HepG2 (cell line): ENCODE measurements around the gene SH2D7. TPM values are rescaled to one million over a fixed set of nuclear protein-coding genes. Genes with fewer than 3 reads are reported as not detected.

Experiments used
- ATAC-seq: fragments of 200-7000 bp; cut with Tn5 transposase; 3 replicates; pipeline ENCODE4 v1.9.1; 2020; ENCODE audit warnings: mild to moderate bottlenecking, moderate library complexity
- BruUV-seq: library from RNA; stranded (reverse); fragments of 400-500 nt; replicated peaks from 2 replicates; lab custom pipeline; 2021; lab: Mats Ljungman, UMichigan
- CTCF ChIA-PET: fragments of 300-600 bp; formaldehyde crosslinking; extraction: SDS; loops from one replicate; lab custom pipeline; 2021; ENCODE audit warnings: low total read pairs, inconsistent platforms, low intra/inter-chr PET ratio; lab: Yijun Ruan, JAX
- POLR2A ChIA-PET: fragments of 350-600 bp; sonication (Branson Sonifier 250); formaldehyde crosslinking; loops from one replicate; lab custom pipeline; 2020; ENCODE audit warnings: antibody characterized with exemption, inconsistent platforms; lab: Yijun Ruan, JAX
- DNase-seq: peaks from one replicate; pipeline ENCODE4 v3.0.0-alpha.2; 2015; ENCODE audit warnings: low spot score
- FAIRE-seq: peaks from 3 replicates; lab custom pipeline; 2011; peaks lifted over from hg19 to GRCh38; lab: Jason Lieb, UNC
- H2AFZ ChIP-seq: one replicate; pipeline ENCODE4 v1.6.1; 2011; ENCODE audit warnings: low read length, inconsistent platforms
- H3K27ac ChIP-seq: fragments of 300-600 bp; 3 replicates; pipeline ENCODE4 v1.8.0; 2011; ENCODE audit warnings: mixed run types, mild to moderate bottlenecking, mixed read lengths, low read length, inconsistent platforms; ENCODE audit not compliant: insufficient read depth; ENCODE audit errors: extremely low read length
- H3K27me3 ChIP-seq, 2 experiments: fragments of 200-600 bp in 1 of 2; 2 replicates in 1 of 2; 3 replicates in 1 of 2; pipeline versions ENCODE4 v1.6.0 to v1.8.0; 2011; ENCODE audit warnings: low read length in 2 of 2, mild to moderate bottlenecking in 2 of 2, moderate library complexity in 2 of 2, inconsistent platforms in 1 of 2; ENCODE audit not compliant: insufficient read depth in 2 of 2, control insufficient read depth in 1 of 2
- H3K36me3 ChIP-seq, 2 experiments: fragments of 200-600 bp in 1 of 2; replicated peaks in 1 of 2; 2 replicates in 1 of 2; 3 replicates in 1 of 2; pipeline versions ENCODE4 v1.5.1 to v1.8.0; 2011; ENCODE audit warnings: low read length in 2 of 2, inconsistent platforms in 1 of 2; ENCODE audit not compliant: insufficient read depth in 2 of 2, control insufficient read depth in 1 of 2
- H3K4me1 ChIP-seq: 2 replicates; pipeline ENCODE4 v1.5.1; 2012; ENCODE audit warnings: low read length, inconsistent platforms; ENCODE audit not compliant: insufficient read depth
- H3K4me2 ChIP-seq: 2 replicates; pipeline ENCODE4 v1.6.0; 2011; ENCODE audit warnings: low read depth, low read length, inconsistent platforms
- H3K4me3 ChIP-seq, 3 experiments: fragments of 200-600 bp in 1 of 3; sonication (generic), shearing (Covaris generic) in 1 of 3; replicated peaks in 1 of 3; 2 replicates each; pipeline ENCODE4 v1.5.1; 2011 to 2016; ENCODE audit warnings: low read length in 3 of 3, inconsistent platforms in 2 of 3, low read depth in 2 of 3, mild to moderate bottlenecking in 2 of 3, control low read depth in 1 of 3, mixed read lengths in 1 of 3; ENCODE audit not compliant: insufficient read depth in 1 of 3
- H3K79me2 ChIP-seq: one replicate; pipeline ENCODE4 v1.6.1; 2011; ENCODE audit warnings: low read length, inconsistent platforms; ENCODE audit not compliant: insufficient read depth
- H3K9ac ChIP-seq: 2 replicates; pipeline ENCODE4 v1.6.0; 2011; ENCODE audit warnings: mild to moderate bottlenecking, low read depth, low read length, inconsistent platforms; ENCODE audit not compliant: insufficient read depth
- H3K9me3 ChIP-seq: 2 replicates; pipeline ENCODE4 v1.5.1; 2012; ENCODE audit warnings: mild to moderate bottlenecking, low read length
- H4K20me1 ChIP-seq: 2 replicates; pipeline ENCODE4 v1.6.0; 2011; ENCODE audit warnings: inconsistent platforms, mild to moderate bottlenecking, low read length, moderate library complexity; ENCODE audit not compliant: insufficient read depth
- ATF5 ChIP-seq: sonication (generic); formaldehyde crosslinking; IDR thresholded peaks from 2 replicates; pipeline ENCODE4 v1.4.0; 2020; ENCODE audit warnings: mild to moderate bottlenecking, low read depth, missing genetic modification reagents
- IRF1 ChIP-seq: sonication (generic); formaldehyde crosslinking; IDR thresholded peaks from 2 replicates; pipeline ENCODE4 v1.4.0; 2020; ENCODE audit warnings: low read depth, mild to moderate bottlenecking, missing genetic modification reagents
- KLF11 ChIP-seq: IDR thresholded peaks from 2 replicates; pipeline ENCODE4 v1.6.1; 2016; ENCODE audit warnings: missing compliant biosample characterization
- LBX2 ChIP-seq: sonication (generic); formaldehyde crosslinking; IDR thresholded peaks from 2 replicates; pipeline ENCODE4 v1.5.0; 2020; ENCODE audit warnings: missing genetic modification reagents, mild to moderate bottlenecking, borderline replicate concordance
- MED1 ChIP-seq: sonication (generic); formaldehyde crosslinking; IDR thresholded peaks from 2 replicates; pipeline ENCODE4 v1.4.0; 2020; ENCODE audit warnings: missing genetic modification reagents
- MEIS1 ChIP-seq: sonication (generic); formaldehyde crosslinking; IDR thresholded peaks from 2 replicates; pipeline ENCODE4 v1.9.0; 2021; ENCODE audit warnings: mild to moderate bottlenecking, missing genetic modification reagents, moderate library complexity, borderline replicate concordance
- MLX ChIP-seq: IDR thresholded peaks from 2 replicates; pipeline ENCODE4 v1.6.1; 2016
- PHF21A ChIP-seq: sonication (generic); formaldehyde crosslinking; IDR thresholded peaks from 2 replicates; pipeline ENCODE4 v1.5.0; 2020; ENCODE audit warnings: mild to moderate bottlenecking, missing genetic modification reagents
- SIX4 ChIP-seq: sonication (generic); formaldehyde crosslinking; IDR thresholded peaks from 2 replicates; pipeline ENCODE4 v1.4.0; 2020; ENCODE audit warnings: missing genetic modification reagents
- SKIL ChIP-seq: sonication (generic); formaldehyde crosslinking; IDR thresholded peaks from 2 replicates; pipeline ENCODE4 v1.8.0; 2022; ENCODE audit warnings: missing genetic modification reagents, mild to moderate bottlenecking, moderate library complexity, borderline replicate concordance
- SP1 ChIP-seq, 2 experiments: fragments of 450-650 bp in 1 of 2; sonication (generic) in 1 of 2; formaldehyde crosslinking in 1 of 2; IDR thresholded peaks; 2 replicates each; pipeline versions ENCODE4 v1.4.0 to v1.6.1; 2016 to 2020; ENCODE audit warnings: missing genetic modification reagents in 1 of 2
- WIZ ChIP-seq: sonication (generic); formaldehyde crosslinking; IDR thresholded peaks from 2 replicates; pipeline ENCODE4 v1.5.1; 2020; ENCODE audit warnings: mild to moderate bottlenecking, missing genetic modification reagents
- ZBTB46 ChIP-seq: sonication (generic); formaldehyde crosslinking; IDR thresholded peaks from 2 replicates; pipeline ENCODE4 v1.4.0; 2020; ENCODE audit warnings: mild to moderate bottlenecking, missing genetic modification reagents, borderline replicate concordance
- ZNF451 ChIP-seq: sonication (generic); formaldehyde crosslinking; IDR thresholded peaks from 2 replicates; pipeline ENCODE4 v1.5.0; 2020; ENCODE audit warnings: mild to moderate bottlenecking, missing genetic modification reagents
- ZSCAN9 ChIP-seq: IDR thresholded peaks from 2 replicates; pipeline ENCODE4 v1.6.1; 2016; ENCODE audit warnings: borderline replicate concordance
- WGBS: methylation state at CpG from one replicate; pipeline ENCODE4 v1.1.6; 2017; ENCODE audit warnings: low lambda C conversion rate; 5-methylcytosine and 5-hydroxymethylcytosine counted together
- in situ Hi-C: cut with HindIII; loops from 2 replicates; pipeline ENCODE4 v1.10.0; 2017; ENCODE audit warnings: low pct_unique_long_range_greater_than_20kb; ENCODE audit not compliant: extremely low pct_ligation_motif_present
- intact Hi-C: fragments of 100-400 bp; cut with micrococcal nuclease; formaldehyde crosslinking; loops from one replicate; pipeline ENCODE4 v1.10.0; 2022; ENCODE audit not compliant: unreplicated experiment
- polyA plus RNA-seq, 8 experiments: library from polyadenylated mRNA; depleted of rRNA in 3 of 8; stranded (reverse) in 7 of 8; unstranded in 1 of 8; fragments of >200 nt; fragmentation: Illumina TruSeq in 4 of 8; extraction: Trizol in 4 of 8; gene quantifications; 2 replicates each; pipeline versions ENCODE4 v1.2.1 to v1.2.3, GENCODE V29; 2011 to 2016; ENCODE audit warnings: low read depth in 4 of 8, missing spikeins in 1 of 8, mixed read lengths in 1 of 8; ENCODE audit not compliant: insufficient read depth in 1 of 8
- total RNA-seq, 5 experiments: library from RNA; depleted of rRNA; stranded (reverse); fragments of >200 nt; fragmentation: Illumina TruSeq; extraction: Trizol; gene quantifications; 2 replicates each; pipeline ENCODE4 v1.2.3, GENCODE V29; 2016; ENCODE audit warnings: low read depth in 1 of 5

Gene SH2D7
- total and polyA plus RNA-seq, 2 of the 13 experiments (the other 11 are each of a cell fraction or from before 2014, with no cell fraction given) = not detected

GRCh38 chr15:78047761-78048627, 44.4 kb upstream of the SH2D7 start:
- Histone ChIP-seq H3K9ac (no peak overlapping the region), H3K27me3 (no peaks in the 10 kb centered on the region), H3K4me2 (no peak overlapping the region), H3K27ac (no peak overlapping the region), H3K9me3 (no peaks in the 10 kb centered on the region), H2AFZ (no peak overlapping the region), H3K4me3 (no peak overlapping the region), H3K36me3 (peaks cover 3 to 11% of the 10 kb centered on the region in 2 experiments; a peak in 3 of 5 replicates), H4K20me1 (no peaks in the 10 kb centered on the region), H3K79me2 (no peaks in the 10 kb centered on the region), H3K4me1 (peaks cover 30% of the 10 kb centered on the region)
- ChIA-PET CTCF (no interaction called here), POLR2A (no interaction called here)
- intact Hi-C loops = no loop called here
- WGBS = 92% methylated on average over 8 of the region's 8 CpGs
- DNase-seq = no peak
- ATAC-seq = no peak
- in situ Hi-C loops = no loop called here
- no peak for FAIRE-seq
- no TSS peak for BruUV-seq
- TF ChIP-seq KLF11 (no peak), MLX (no peak), PHF21A (no peak), MEIS1 (no peak), SP1 (IDR thresholded peaks at IDR 0.05) (no peak), SP1 (CRISPR knock-in tag; IDR thresholded peaks at IDR 0.05) (no peak), ZBTB46 (CRISPR knock-in tag) (no peak), ZSCAN9 (CRISPR knock-in tag) (no peak), WIZ (CRISPR knock-in tag) (no peak), SKIL (CRISPR knock-in tag) (no peak), SIX4 (CRISPR knock-in tag) (no peak), MED1 (no peak), LBX2 (CRISPR knock-in tag) (no peak), IRF1 (CRISPR knock-in tag) (no peak), ZNF451 (CRISPR knock-in tag) (no peak), ATF5 (CRISPR knock-in tag) (no peak)
